ENCODE data around the gene MNAT1. TPM values are rescaled to one million over a fixed set of nuclear protein-coding genes. Genes with fewer than 3 reads are reported as not detected.

MNAT1 gene
- total and polyA plus RNA-seq, 9 of the 15 experiments (the other 6 are each of a cell fraction or from before 2014, with no cell fraction given), result 37.8 to 83.3 (median 60.4) TPM

GRCh38 chr14:60989599-60989998 is 255.0 kb downstream of the MNAT1 start (continued):
- TF ChIP-seq PTTG1 (tag; IDR thresholded peaks at IDR 0.05; ENCODE audit: low read depth), result no peak
- peak; percentile 87 for TF ChIP-seq STAT5A (IDR thresholded peaks at IDR 0.05; ENCODE audit: borderline replicate concordance, low read length)
- no peak for TF ChIP-seq HNRNPL (IDR thresholded peaks at IDR 0.05; ENCODE audit: low read depth, low read length)
- TF ChIP-seq FIP1L1 (IDR thresholded peaks at IDR 0.05; ENCODE audit: low read depth, low read length, poor library complexity, severe bottlenecking), result no peak
- no peak for TF ChIP-seq E2F3 (CRISPR knock-in tag; IDR thresholded peaks at IDR 0.05)
- TF ChIP-seq POU5F1 (IDR thresholded peaks at IDR 0.05; ENCODE audit: borderline replicate concordance, low read depth, low read length, partially characterized antibody), result no peak
- no peak for TF ChIP-seq ZBED1 (IDR thresholded peaks at IDR 0.05)
- no peak for TF ChIP-seq FOXP1 (CRISPR knock-in tag; IDR thresholded peaks at IDR 0.05)
- TF ChIP-seq RAD51 (IDR thresholded peaks at IDR 0.05; ENCODE audit: borderline replicate concordance, low read depth), result peak; percentile 64; the same call in 1 of the 2 replicates
- no peak for TF ChIP-seq ETS2 (tag; IDR thresholded peaks at IDR 0.05; ENCODE audit: borderline replicate concordance, poor library complexity, severe bottlenecking)
- no peak for TF ChIP-seq SP1 (CRISPR knock-in tag; IDR thresholded peaks at IDR 0.05)
- TF ChIP-seq POLR3G (IDR thresholded peaks at IDR 0.05; ENCODE audit: extremely low read depth, insufficient read length, insufficient replicate concordance), result no peak
- no peak for TF ChIP-seq CSDE1 (IDR thresholded peaks at IDR 0.05)
- no peak for TF ChIP-seq ZNF12 (CRISPR knock-in tag; IDR thresholded peaks at IDR 0.05)
- no peak for TF ChIP-seq HNRNPLL (IDR thresholded peaks at IDR 0.05; ENCODE audit: low read depth, low read length, poor library complexity, severe bottlenecking)
- no peak for TF ChIP-seq PBX2 (CRISPR knock-in tag; IDR thresholded peaks at IDR 0.05; ENCODE audit: low read depth)
- peak; percentile 40 for TF ChIP-seq PBX2 (tag; conservative IDR thresholded peaks at IDR 0.05; ENCODE audit: low read depth)
- no peak for TF ChIP-seq ZC3H11A (IDR thresholded peaks at IDR 0.05; ENCODE audit: low read depth, low read length)
- no peak for TF ChIP-seq SRSF1 (IDR thresholded peaks at IDR 0.05; ENCODE audit: low read depth, low read length)
- no peak for TF ChIP-seq ZNF280A (IDR thresholded peaks at IDR 0.05; ENCODE audit: low read depth, partially characterized antibody)
- TF ChIP-seq USF1 (CRISPR knock-in tag; IDR thresholded peaks at IDR 0.05), result peak; percentile 28; the same call in 1 of the 2 replicates
- no peak for TF ChIP-seq IFI16 (CRISPR knock-in tag; IDR thresholded peaks at IDR 0.05)
- no peak for TF ChIP-seq ZNF143 (CRISPR knock-in tag; IDR thresholded peaks at IDR 0.05)
- TF ChIP-seq FOXA3 (CRISPR knock-in tag; conservative IDR thresholded peaks at IDR 0.05 in 1 of 2, IDR thresholded peaks at IDR 0.05 in 1 of 2), result no peak

Measured in K562 (cell line).